GM23248 (cell line): Measurements from ENCODE around the gene PSMA5. TPM values are rescaled to one million over a fixed set of nuclear protein-coding genes. Genes with fewer than 3 reads are reported as not detected.
"Not testable (repeated sequence)": the region's sequence is repeated elsewhere in the genome, so short reads cannot be mapped to it uniquely, and the experiment has no call there.

Experiments
- DNase-seq: peaks from one replicate; pipeline ENCODE4 v3.0.0-alpha.2; 2015
- H2AFZ ChIP-seq: fragments of 200-600 bp; sonication (generic); 2 replicates; pipeline ENCODE4 v1.6.1; 2016; ENCODE audit warnings: antibody characterized with exemption
- H3F3A ChIP-seq: fragments of 200-600 bp; sonication (generic); 2 replicates; pipeline ENCODE4 v1.6.1; 2016; ENCODE audit warnings: mild to moderate bottlenecking, antibody characterized with exemption, mixed run types; ENCODE audit not compliant: insufficient read depth
- H3K27ac ChIP-seq: fragments of 200-600 bp; sonication (generic); 2 replicates; pipeline ENCODE4 v1.5.1; 2016; ENCODE audit warnings: mild to moderate bottlenecking
- H3K27me3 ChIP-seq: fragments of 200-600 bp; sonication (generic); replicated peaks from 2 replicates; pipeline ENCODE4 v1.6.1; 2016; ENCODE audit warnings: mild to moderate bottlenecking; ENCODE audit not compliant: insufficient read depth
- H3K36me3 ChIP-seq: fragments of 200-600 bp; sonication (generic); 2 replicates; pipeline ENCODE4 v1.6.1; 2016; ENCODE audit warnings: low read depth, mild to moderate bottlenecking
- H3K4me1 ChIP-seq: fragments of 200-600 bp; sonication (generic); 2 replicates; pipeline ENCODE4 v1.6.1; 2016; ENCODE audit warnings: mild to moderate bottlenecking; ENCODE audit not compliant: insufficient read depth
- H3K4me2 ChIP-seq: fragments of 200-600 bp; sonication (generic); one replicate; pipeline ENCODE4 v1.6.1; 2016; ENCODE audit warnings: mild to moderate bottlenecking; ENCODE audit not compliant: unreplicated experiment
- H3K4me3 ChIP-seq: fragments of 200-600 bp; sonication (generic); 2 replicates; pipeline ENCODE4 v1.5.1; 2016; ENCODE audit warnings: mild to moderate bottlenecking
- H3K79me2 ChIP-seq: fragments of 200-600 bp; sonication (generic); 2 replicates; pipeline ENCODE4 v1.6.1; 2016; ENCODE audit warnings: mild to moderate bottlenecking; ENCODE audit not compliant: insufficient read depth
- H3K9ac ChIP-seq: fragments of 200-600 bp; sonication (generic); 2 replicates; pipeline ENCODE4 v1.6.1; 2016; ENCODE audit warnings: mild to moderate bottlenecking
- H3K9me2 ChIP-seq: fragments of 200-600 bp; sonication (generic); 2 replicates; pipeline ENCODE4 v1.6.1; 2016; ENCODE audit warnings: mixed run types, mild to moderate bottlenecking, moderate library complexity; ENCODE audit not compliant: insufficient read depth
- H3K9me3 ChIP-seq: fragments of 200-600 bp; sonication (generic); one replicate; pipeline ENCODE4 v1.6.1; 2017; ENCODE audit warnings: low read depth
- H4K20me1 ChIP-seq: fragments of 200-600 bp; sonication (generic); 2 replicates; pipeline ENCODE4 v1.6.0; 2016; ENCODE audit not compliant: insufficient read depth
- EZH2 ChIP-seq: fragments of 200-600 bp; sonication (generic); IDR thresholded peaks from 2 replicates; pipeline ENCODE4 v1.6.1; 2018; ENCODE audit warnings: antibody characterized with exemption, mild to moderate bottlenecking; ENCODE audit not compliant: insufficient read depth, poor library complexity, severe bottlenecking
- EZH2phosphoT487 ChIP-seq: fragments of 200-600 bp; sonication (generic); IDR thresholded peaks from 2 replicates; pipeline ENCODE4 v1.6.1; 2018; ENCODE audit warnings: antibody characterized with exemption, moderate library complexity, mild to moderate bottlenecking, low read depth; ENCODE audit not compliant: insufficient read depth
- WGBS, 2 experiments: methylation state at CpG; one replicate each; pipeline ENCODE4 v1.1.6; 2015 to 2017; ENCODE audit warnings: low lambda C conversion rate in 2 of 2, low coverage in 1 of 2; ENCODE audit errors: missing lambda C conversion rate in 2 of 2; 5-methylcytosine and 5-hydroxymethylcytosine counted together
- in situ Hi-C: fragments of 300-500 bp; cut with MboI; formaldehyde crosslinking; loops from 2 replicates; pipeline ENCODE4 v1.15.0; 2020
- polyA plus RNA-seq: library from polyadenylated mRNA; unstranded; fragments of >200 nt; fragmentation: Nextera tagmentation; extraction: Ambion mirVana; gene quantifications from 2 replicates; pipeline ENCODE4 v1.2.1, GENCODE V29; 2016
- total RNA-seq: library from RNA; depleted of rRNA; stranded (reverse); fragments of >200 nt; shearing (Covaris generic); gene quantifications from 2 replicates; pipeline ENCODE4 v1.2.3, GENCODE V29; 2014

Gene PSMA5
- total and polyA plus RNA-seq, 2 experiments from 2014 or later: 53.7 to 94.5 TPM

GRCh38 chr1:109379907-109380306 is 46.3 kb downstream of the PSMA5 start:
- no peaks in the 10 kb centered on the region for H3K9me2 ChIP-seq
- H3K9ac ChIP-seq: no peak overlapping the region
- WGBS, 2 experiments: 87 to 94% methylated on average over 3 of the region's 3 CpGs
- H3K4me2 ChIP-seq: no peak overlapping the region
- H3F3A ChIP-seq: peaks cover 14% of the 10 kb centered on the region
- no peak for DNase-seq
- no peaks in the 10 kb centered on the region for H3K9me3 ChIP-seq
- no peaks in the 10 kb centered on the region for H3K36me3 ChIP-seq
- in situ Hi-C loops: no loop called here
- H4K20me1 ChIP-seq: no peaks in the 10 kb centered on the region
- H3K79me2 ChIP-seq: 0 out of 2 replicates have a peak, but pooled peaks cover 3% of the 10 kb centered on the region
- H3K4me3 ChIP-seq: no peak overlapping the region
- no peak overlapping the region for H2AFZ ChIP-seq
- H3K4me1 ChIP-seq: peaks cover 34% of the 10 kb centered on the region
- H3K27me3 ChIP-seq: no peaks in the 10 kb centered on the region
- no peak overlapping the region for H3K27ac ChIP-seq
- TF ChIP-seq EZH2phosphoT487: no peak
- no peak for TF ChIP-seq EZH2

GRCh38 chr1:109379422-109379821 is 46.8 kb downstream of the PSMA5 start:
- H3K4me1 ChIP-seq: peaks cover 34% of the 10 kb centered on the region
- H3K36me3 ChIP-seq: no peaks in the 10 kb centered on the region
- 0 out of 2 replicates have a peak overlapping the region, but pooled peaks have one; percentile 2 for H3K9ac ChIP-seq
- peak; percentile 70 for DNase-seq
- H3K9me3 ChIP-seq: no peaks in the 10 kb centered on the region
- H3K79me2 ChIP-seq: no peaks in the 10 kb centered on the region
- in situ Hi-C loops: no loop called here
- no peak overlapping the region for H2AFZ ChIP-seq
- TF ChIP-seq EZH2phosphoT487 (no peak), EZH2 (no peak)
- no peak overlapping the region for H3K4me2 ChIP-seq
- H3K4me3 ChIP-seq: no peak overlapping the region
- H3K27ac ChIP-seq: no peak overlapping the region
- peaks cover 15% of the 10 kb centered on the region for H3F3A ChIP-seq
- no peaks in the 10 kb centered on the region for H3K9me2 ChIP-seq
- H3K27me3 ChIP-seq: no peaks in the 10 kb centered on the region
- WGBS, 2 experiments: 62 to 78% methylated on average over 3 of the region's 3 CpGs
- no peaks in the 10 kb centered on the region for H4K20me1 ChIP-seq

GRCh38 chr1:109377698-109378097 is 48.5 kb downstream of the PSMA5 start:
- 78 to 80% methylated on average over 4 of the region's 4 CpGs for WGBS, 2 experiments

GRCh38 chr1:109373696-109374095 is 52.6 kb downstream of the PSMA5 start:
- H3K4me3 ChIP-seq, H3K4me2 ChIP-seq, H3K27ac ChIP-seq, H3K36me3 ChIP-seq, H3K9me3 ChIP-seq, DNase-seq, in situ Hi-C loops, H3K79me2 ChIP-seq, H2AFZ ChIP-seq, H4K20me1 ChIP-seq, H3K9ac ChIP-seq, H3K9me2 ChIP-seq, H3K27me3 ChIP-seq: not testable (repeated sequence)
- peaks cover 42% of the 10 kb centered on the region for H3F3A ChIP-seq
- peaks cover 47% of the 10 kb centered on the region for H3K4me1 ChIP-seq
- 84 to 95% methylated on average over 2 of the region's 2 CpGs for WGBS, 2 experiments

More at GRCh38 chr1:109377698-109378097, 48.5 kb downstream of the PSMA5 start:
- Histone ChIP-seq H3K4me2 (no peak overlapping the region), H3K9ac (no peak overlapping the region), H3K36me3 (no peaks in the 10 kb centered on the region), H3K9me3 (no peaks in the 10 kb centered on the region), H3K4me1 (peaks cover 19% of the 10 kb centered on the region), H3K4me3 (no peak overlapping the region), H3K79me2 (no peaks in the 10 kb centered on the region), H3K27ac (no peak overlapping the region), H3K9me2 (no peaks in the 10 kb centered on the region), H3K27me3 (no peaks in the 10 kb centered on the region), H2AFZ (no peak overlapping the region), H4K20me1 (no peaks in the 10 kb centered on the region), H3F3A (peaks cover 9% of the 10 kb centered on the region)
- TF ChIP-seq EZH2 (no peak), EZH2phosphoT487 (no peak)
- in situ Hi-C loops: no loop called here
- DNase-seq: no peak

GRCh38 chr1:109373126-109373525 is 53.1 kb downstream of the PSMA5 start:
- in situ Hi-C loops: no loop called here
- H3K4me1 ChIP-seq: peaks cover 51% of the 10 kb centered on the region
- no peak overlapping the region for H3K9ac ChIP-seq
- H4K20me1 ChIP-seq: no peaks in the 10 kb centered on the region
- no peaks in the 10 kb centered on the region for H3K9me2 ChIP-seq
- WGBS, 2 experiments: 81 to 84% methylated on average over 5 of the region's 5 CpGs
- no peaks in the 10 kb centered on the region for H3K79me2 ChIP-seq
- TF ChIP-seq EZH2 (no peak), EZH2phosphoT487 (no peak)
- peaks cover 42% of the 10 kb centered on the region for H3F3A ChIP-seq
- no peaks in the 10 kb centered on the region for H3K36me3 ChIP-seq
- no peaks in the 10 kb centered on the region for H3K9me3 ChIP-seq
- no peak for DNase-seq
- no peak overlapping the region for H3K27ac ChIP-seq
- H2AFZ ChIP-seq: no peak overlapping the region
- no peak overlapping the region for H3K4me3 ChIP-seq
- H3K27me3 ChIP-seq: no peaks in the 10 kb centered on the region
- H3K4me2 ChIP-seq: no peak overlapping the region
